Measurements from ENCODE around the gene TNFSF12.

TNFSF12 gene

DNA sequence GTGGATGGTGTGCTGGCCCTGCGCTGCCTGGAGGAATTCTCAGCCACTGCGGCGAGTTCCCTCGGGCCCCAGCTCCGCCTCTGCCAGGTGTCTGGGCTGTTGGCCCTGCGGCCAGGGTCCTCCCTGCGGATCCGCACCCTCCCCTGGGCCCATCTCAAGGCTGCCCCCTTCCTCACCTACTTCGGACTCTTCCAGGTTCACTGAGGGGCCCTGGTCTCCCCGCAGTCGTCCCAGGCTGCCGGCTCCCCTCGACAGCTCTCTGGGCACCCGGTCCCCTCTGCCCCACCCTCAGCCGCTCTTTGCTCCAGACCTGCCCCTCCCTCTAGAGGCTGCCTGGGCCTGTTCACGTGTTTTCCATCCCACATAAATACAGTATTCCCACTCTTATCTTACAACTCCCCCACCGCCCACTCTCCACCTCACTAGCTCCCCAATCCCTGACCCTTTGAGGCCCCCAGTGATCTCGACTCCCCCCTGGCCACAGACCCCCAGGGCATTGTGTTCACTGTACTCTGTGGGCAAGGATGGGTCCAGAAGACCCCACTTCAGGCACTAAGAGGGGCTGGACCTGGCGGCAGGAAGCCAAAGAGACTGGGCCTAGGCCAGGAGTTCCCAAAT lies 8.4 kb downstream of the TNFSF12 start:
- DNase-seq (ENCODE audit: low read depth), result no peak
- TF ChIP-seq POLR2A (IDR thresholded peaks at IDR 0.05; ENCODE audit: extremely low read depth, insufficient read length), result no peak
- TF ChIP-seq, protein P1, sequence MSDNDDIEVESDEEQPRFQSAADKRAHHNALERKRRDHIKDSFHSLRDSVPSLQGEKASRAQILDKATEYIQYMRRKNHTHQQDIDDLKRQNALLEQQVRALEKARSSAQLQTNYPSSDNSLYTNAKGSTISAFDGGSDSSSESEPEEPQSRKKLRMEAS (IDR thresholded peaks at IDR 0.05; ENCODE audit: low read depth, low read length), result no peak
- TF ChIP-seq MYC (IDR thresholded peaks at IDR 0.05; ENCODE audit: low read depth, low read length), result no peak
- TF ChIP-seq, protein P2, sequence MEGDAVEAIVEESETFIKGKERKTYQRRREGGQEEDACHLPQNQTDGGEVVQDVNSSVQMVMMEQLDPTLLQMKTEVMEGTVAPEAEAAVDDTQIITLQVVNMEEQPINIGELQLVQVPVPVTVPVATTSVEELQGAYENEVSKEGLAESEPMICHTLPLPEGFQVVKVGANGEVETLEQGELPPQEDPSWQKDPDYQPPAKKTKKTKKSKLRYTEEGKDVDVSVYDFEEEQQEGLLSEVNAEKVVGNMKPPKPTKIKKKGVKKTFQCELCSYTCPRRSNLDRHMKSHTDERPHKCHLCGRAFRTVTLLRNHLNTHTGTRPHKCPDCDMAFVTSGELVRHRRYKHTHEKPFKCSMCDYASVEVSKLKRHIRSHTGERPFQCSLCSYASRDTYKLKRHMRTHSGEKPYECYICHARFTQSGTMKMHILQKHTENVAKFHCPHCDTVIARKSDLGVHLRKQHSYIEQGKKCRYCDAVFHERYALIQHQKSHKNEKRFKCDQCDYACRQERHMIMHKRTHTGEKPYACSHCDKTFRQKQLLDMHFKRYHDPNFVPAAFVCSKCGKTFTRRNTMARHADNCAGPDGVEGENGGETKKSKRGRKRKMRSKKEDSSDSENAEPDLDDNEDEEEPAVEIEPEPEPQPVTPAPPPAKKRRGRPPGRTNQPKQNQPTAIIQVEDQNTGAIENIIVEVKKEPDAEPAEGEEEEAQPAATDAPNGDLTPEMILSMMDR (IDR thresholded peaks at IDR 0.05; ENCODE audit: low read depth, low read length), result no peak
- H3K4me3 ChIP-seq (ENCODE audit: low read depth, low read length), result no peak overlapping the region

DNA sequence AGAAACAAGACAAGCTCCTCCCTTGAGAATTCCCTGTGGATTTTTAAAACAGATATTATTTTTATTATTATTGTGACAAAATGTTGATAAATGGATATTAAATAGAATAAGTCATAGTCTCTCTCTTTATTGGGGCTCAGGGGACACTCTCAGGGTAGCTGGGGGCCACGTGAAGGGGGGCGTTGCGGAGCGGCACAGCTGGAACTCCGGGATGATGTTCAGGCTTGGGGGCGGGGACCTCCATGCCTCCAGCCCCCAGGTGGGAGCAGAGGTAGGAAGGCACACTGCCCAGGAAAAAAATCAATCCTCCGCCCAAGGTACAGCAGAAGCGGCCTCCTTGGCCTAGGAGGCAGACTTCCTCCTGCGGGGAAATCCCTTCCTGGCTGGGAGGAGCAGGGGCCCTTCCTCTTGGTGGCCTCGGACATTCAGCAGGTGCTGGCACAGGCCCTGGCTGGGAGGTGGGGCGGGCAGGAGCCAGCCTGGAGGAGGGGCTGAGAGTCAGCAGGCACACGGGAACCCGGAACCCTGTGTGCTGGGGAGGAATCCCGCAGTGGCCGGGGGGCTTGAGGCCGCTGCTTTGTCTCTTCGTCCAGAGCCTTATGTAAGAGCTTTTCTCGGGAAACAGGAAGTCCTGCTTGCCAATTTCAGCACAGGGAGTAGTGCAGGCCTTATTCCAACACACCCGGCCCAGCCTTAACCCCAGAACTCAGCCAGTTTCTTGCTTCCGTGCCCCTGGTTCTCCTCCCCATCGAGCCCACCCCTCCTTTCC lies 9.1 kb downstream of the TNFSF12 start:
- H3K4me3 ChIP-seq (ENCODE audit: low read depth, low read length), result peak overlapping the region; percentile 48
- TF ChIP-seq, protein P1 (IDR thresholded peaks at IDR 0.05; ENCODE audit: low read depth, low read length), result no peak
- TF ChIP-seq, protein P2 (IDR thresholded peaks at IDR 0.05; ENCODE audit: low read depth, low read length), result no peak
- TF ChIP-seq MYC (IDR thresholded peaks at IDR 0.05; ENCODE audit: low read depth, low read length), result no peak
- TF ChIP-seq POLR2A (IDR thresholded peaks at IDR 0.05; ENCODE audit: extremely low read depth, insufficient read length), result peak; percentile 57
- peak; percentile 91 for DNase-seq (ENCODE audit: low read depth)

DNA sequence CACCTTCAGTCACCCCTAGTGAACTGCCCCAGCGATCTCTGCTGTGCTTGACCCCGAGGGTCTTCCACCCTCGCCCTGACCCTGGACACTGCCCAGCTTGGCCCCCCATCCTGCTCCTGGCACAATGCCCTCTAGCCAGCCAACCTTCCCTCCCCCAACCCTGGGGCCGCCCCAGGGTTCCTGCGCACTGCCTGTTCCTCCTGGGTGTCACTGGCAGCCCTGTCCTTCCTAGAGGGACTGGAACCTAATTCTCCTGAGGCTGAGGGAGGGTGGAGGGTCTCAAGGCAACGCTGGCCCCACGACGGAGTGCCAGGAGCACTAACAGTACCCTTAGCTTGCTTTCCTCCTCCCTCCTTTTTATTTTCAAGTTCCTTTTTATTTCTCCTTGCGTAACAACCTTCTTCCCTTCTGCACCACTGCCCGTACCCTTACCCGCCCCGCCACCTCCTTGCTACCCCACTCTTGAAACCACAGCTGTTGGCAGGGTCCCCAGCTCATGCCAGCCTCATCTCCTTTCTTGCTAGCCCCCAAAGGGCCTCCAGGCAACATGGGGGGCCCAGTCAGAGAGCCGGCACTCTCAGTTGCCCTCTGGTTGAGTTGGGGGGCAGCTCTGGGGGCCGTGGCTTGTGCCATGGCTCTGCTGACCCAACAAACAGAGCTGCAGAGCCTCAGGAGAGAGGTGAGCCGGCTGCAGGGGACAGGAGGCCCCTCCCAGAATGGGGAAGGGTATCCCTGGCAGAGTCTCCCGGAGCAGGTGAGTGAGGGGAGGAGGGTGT lies 9.9 kb downstream of the TNFSF12 start, which contains the start of gene TNFSF13:
Gene TNFSF13 (plus strand): TSS at position 207 of the 776 bp plus-strand sequence. CDS start 290 bp downstream, at position 497.
- H3K4me3 ChIP-seq (ENCODE audit: low read depth, low read length), result peak within 1 kb of the TSS; percentile 48
- peak; percentile 79 for DNase-seq (ENCODE audit: low read depth)
- TF ChIP-seq, protein P1 (IDR thresholded peaks at IDR 0.05; ENCODE audit: low read depth, low read length), result no peak
- TF ChIP-seq, protein P2 (IDR thresholded peaks at IDR 0.05; ENCODE audit: low read depth, low read length), result no peak
- 0 out of 2 replicates have a peak, but pooled peaks have one; percentile 20 for TF ChIP-seq MYC (IDR thresholded peaks at IDR 0.05; ENCODE audit: low read depth, low read length)
- TF ChIP-seq POLR2A (IDR thresholded peaks at IDR 0.05; ENCODE audit: extremely low read depth, insufficient read length), result no peak

DNA sequence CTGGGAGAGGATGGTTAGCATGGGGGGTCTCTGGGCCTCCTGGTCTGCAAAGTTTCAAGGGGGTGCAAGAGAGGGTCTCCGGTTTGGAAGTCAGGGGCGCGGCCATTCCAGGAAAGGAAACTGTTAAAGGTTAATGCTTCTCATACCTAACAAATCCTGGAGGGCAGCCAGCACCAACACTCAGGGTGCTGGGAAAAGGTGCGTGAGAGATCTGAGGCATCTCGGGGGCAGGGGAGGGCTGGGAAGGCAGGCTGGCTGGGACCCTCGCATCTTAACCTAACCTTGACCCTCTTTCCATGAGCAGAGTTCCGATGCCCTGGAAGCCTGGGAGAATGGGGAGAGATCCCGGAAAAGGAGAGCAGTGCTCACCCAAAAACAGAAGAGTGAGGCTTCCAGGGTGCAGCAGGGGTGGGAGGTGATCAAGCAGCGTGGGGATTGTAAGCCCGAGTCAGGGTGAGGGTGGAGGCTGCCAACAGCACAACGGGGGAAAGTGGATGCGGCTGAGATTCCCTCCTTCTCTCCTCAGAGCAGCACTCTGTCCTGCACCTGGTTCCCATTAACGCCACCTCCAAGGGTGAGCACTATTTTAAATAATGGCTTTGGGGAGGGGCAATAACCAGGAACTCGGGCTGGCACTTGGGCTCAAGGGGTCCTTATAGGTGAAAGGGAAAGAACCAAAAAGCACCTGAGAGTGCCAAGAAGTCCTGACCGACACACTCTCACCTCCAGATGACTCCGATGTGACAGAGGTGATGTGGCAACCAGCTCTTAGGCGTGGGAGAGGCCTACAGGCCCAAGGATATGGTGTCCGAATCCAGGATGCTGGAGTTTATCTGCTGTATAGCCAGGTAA lies 10.7 kb downstream of the TNFSF12 start:
- peak overlapping the region; percentile 21 for H3K4me3 ChIP-seq (ENCODE audit: low read depth, low read length)
- DNase-seq (ENCODE audit: low read depth), result no peak
- TF ChIP-seq, protein P2 (IDR thresholded peaks at IDR 0.05; ENCODE audit: low read depth, low read length), result no peak
- TF ChIP-seq POLR2A (IDR thresholded peaks at IDR 0.05; ENCODE audit: extremely low read depth, insufficient read length) (no peak), MYC (IDR thresholded peaks at IDR 0.05; ENCODE audit: low read depth, low read length) (no peak)
- TF ChIP-seq, protein P1 (IDR thresholded peaks at IDR 0.05; ENCODE audit: low read depth, low read length), result no peak

Measured in NB4 (cell line).